ENCODE measurements around the gene KAZN.

Gene KAZN

GRCh38 chr1:14590411-14591180 is 7.9 kb upstream of the KAZN start:
- FAIRE-seq = no peak

- FAIRE-seq = no peak
These were observed 6.9 kb upstream of the KAZN start for GRCh38 chr1:14591600-14591999.

- no peak for FAIRE-seq
These were observed 6.4 kb upstream of the KAZN start for GRCh38 chr1:14592004-14592631.

GRCh38 chr1:14593302-14593701 is 5.2 kb upstream of the KAZN start:
- no peak for FAIRE-seq

GRCh38 chr1:14594045-14594444 is 4.4 kb upstream of the KAZN start:
- FAIRE-seq = no peak

GRCh38 chr1:14596591-14596990 is 1.9 kb upstream of the KAZN start:
- FAIRE-seq = no peak

GRCh38 chr1:14597343-14598006 is 1.0 kb upstream of the KAZN start:
- FAIRE-seq = no peak

GRCh38 chr1:14598007-14598497 is 433 bp upstream of the KAZN start:
- no peak for FAIRE-seq

- FAIRE-seq = no peak
These were observed 802 bp downstream of the KAZN start for GRCh38 chr1:14599183-14599791.

- FAIRE-seq = no peak
These were observed 1.3 kb downstream of the KAZN start for GRCh38 chr1:14599800-14600199.

GRCh38 chr1:14600405-14601112 is 2.1 kb downstream of the KAZN start:
- FAIRE-seq = no peak

- FAIRE-seq = no peak
These were observed 3.7 kb downstream of the KAZN start for GRCh38 chr1:14602136-14602535.

- no peak for FAIRE-seq
These were observed 5.2 kb downstream of the KAZN start for GRCh38 chr1:14603645-14604044.

- no peak for FAIRE-seq
These were observed 5.9 kb downstream of the KAZN start for GRCh38 chr1:14604414-14604813.

- FAIRE-seq = no peak
These were observed 7.5 kb downstream of the KAZN start for GRCh38 chr1:14605945-14606344.

GRCh38 chr1:14606632-14607031 is 8.1 kb downstream of the KAZN start:
- no peak for FAIRE-seq

- FAIRE-seq = no peak
These were observed 8.8 kb downstream of the KAZN start for GRCh38 chr1:14607295-14607694.

- no peak for FAIRE-seq
These were observed 9.8 kb downstream of the KAZN start for GRCh38 chr1:14608308-14608707.

GRCh38 chr1:14610761-14611160 is 12.3 kb downstream of the KAZN start:
- no peak for FAIRE-seq

- no peak for FAIRE-seq
These were observed 13.3 kb downstream of the KAZN start for GRCh38 chr1:14611792-14612191.

GRCh38 chr1:14612256-14612655 is 13.8 kb downstream of the KAZN start:
- no peak for FAIRE-seq

- FAIRE-seq = no peak
These were observed 15.4 kb downstream of the KAZN start for GRCh38 chr1:14613926-14614325.

- no peak for FAIRE-seq
These were observed 15.9 kb downstream of the KAZN start for GRCh38 chr1:14614341-14614740.

Measured in islet of Langerhans (tissue), 1 donor.